K562 (cell line): ENCODE results near the gene SULT1A2. TPM values are rescaled to one million over a fixed set of nuclear protein-coding genes. Genes with fewer than 3 reads are reported as not detected.

Experiments used
- ARID3A ChIP-seq: IDR thresholded peaks from 2 replicates; pipeline ENCODE4 v1.6.1; 2012; ENCODE audit warnings: low read depth, low read length, improper control_type of control experiment, borderline replicate concordance
- E2F5 ChIP-seq: sonication (generic); formaldehyde crosslinking; IDR thresholded peaks from 2 replicates; pipeline ENCODE4 v1.8.0; 2022; ENCODE audit warnings: mild to moderate bottlenecking, missing genetic modification reagents
- FUS ChIP-seq: fragments of 200-400 bp; formaldehyde crosslinking; optimal IDR thresholded peaks from 2 replicates; pipeline ENCODE3; 2017; ENCODE audit warnings: low read depth, low read length
- HDAC8 ChIP-seq: fragments of 450-650 bp; IDR thresholded peaks from 2 replicates; pipeline ENCODE4 v1.6.1; 2016; ENCODE audit warnings: mild to moderate bottlenecking, missing genetic modification characterization, moderate library complexity, missing compliant biosample characterization
- KDM5B ChIP-seq: fragments of 200-600 bp; sonication (generic); IDR thresholded peaks from 2 replicates; pipeline ENCODE4 v1.6.1; 2012; ENCODE audit warnings: low read depth, mild to moderate bottlenecking, moderate library complexity, low read length, control low read depth, inconsistent platforms; ENCODE audit not compliant: insufficient replicate concordance
- MLLT1 ChIP-seq, 2 experiments: fragments of 450-650 bp; IDR thresholded peaks; 2 replicates each; pipeline ENCODE4 v1.6.1; 2016
- NFE2 ChIP-seq: IDR thresholded peaks from 2 replicates; pipeline ENCODE4 v1.6.1; 2014; ENCODE audit warnings: antibody characterized with exemption, low read depth
- NFE2L1 ChIP-seq: fragments of 450-650 bp; IDR thresholded peaks from 2 replicates; pipeline ENCODE4 v1.6.1; 2016; ENCODE audit warnings: missing genetic modification characterization, low read depth, mild to moderate bottlenecking, missing compliant biosample characterization, moderate library complexity, borderline replicate concordance
- NRF1 ChIP-seq, 2 experiments: fragments of 450-650 bp; IDR thresholded peaks in 1 of 2; conservative IDR thresholded peaks in 1 of 2; 2 replicates each; pipeline ENCODE4 v1.6.1; 2014; ENCODE audit warnings: mild to moderate bottlenecking in 2 of 2
- POLR2H ChIP-seq: IDR thresholded peaks from 2 replicates; pipeline ENCODE4 v1.6.1; 2016; ENCODE audit warnings: missing genetic modification characterization, low read depth, mild to moderate bottlenecking, control low read depth, missing compliant biosample characterization, moderate library complexity
- POLR3A ChIP-seq: IDR thresholded peaks from 2 replicates; pipeline ENCODE4 v1.6.1; 2011; ENCODE audit warnings: borderline replicate concordance, mild to moderate bottlenecking, moderate library complexity; ENCODE audit not compliant: insufficient read length, insufficient read depth; ENCODE audit errors: extremely low read depth
- RBBP5 ChIP-seq: fragments of 200-600 bp; sonication (generic); IDR thresholded peaks from 2 replicates; pipeline ENCODE4 v1.6.1; 2012; ENCODE audit warnings: borderline replicate concordance, mild to moderate bottlenecking, low read length, control low read depth, inconsistent platforms; ENCODE audit not compliant: insufficient read depth, poor library complexity, severe bottlenecking
- ZBTB1 ChIP-seq: sonication (generic); formaldehyde crosslinking; IDR thresholded peaks from 2 replicates; pipeline ENCODE4 v1.8.1; 2023; ENCODE audit warnings: missing genetic modification reagents, low read depth, mild to moderate bottlenecking, borderline replicate concordance
- ZNF444 ChIP-seq: fragments of 250-450 bp; sonication (Bioruptor Pico); IDR thresholded peaks from 2 replicates; pipeline ENCODE4 v1.4.0; 2020; ENCODE audit warnings: mild to moderate bottlenecking, moderate library complexity
- ZNF707 ChIP-seq: fragments of 250-450 bp; sonication (Bioruptor Pico); conservative IDR thresholded peaks from 2 replicates; pipeline ENCODE4 v1.8.0; 2022; ENCODE audit warnings: inconsistent platforms, mild to moderate bottlenecking, moderate library complexity
- ZNF76 ChIP-seq: fragments of 250-450 bp; sonication (Bioruptor Pico); IDR thresholded peaks from 2 replicates; pipeline ENCODE4 v1.4.0; 2020; ENCODE audit warnings: mild to moderate bottlenecking, moderate library complexity, borderline replicate concordance
- polyA plus RNA-seq, 8 experiments: library from polyadenylated mRNA; depleted of rRNA in 4 of 8; stranded (reverse) in 5 of 8; unstranded in 3 of 8; fragments of >200 nt; fragmentation: Nextera tagmentation in 2 of 8; fragmentation: Illumina TruSeq in 1 of 8; extraction: Ambion mirVana in 2 of 8; extraction: Trizol in 1 of 8; gene quantifications; 2 replicates each; pipeline versions ENCODE4 v1.2.1 to v1.2.3, GENCODE V29; 2011 to 2014; ENCODE audit warnings: inconsistent platforms in 1 of 8, missing spikeins in 1 of 8
- total RNA-seq, 7 experiments: library from RNA; depleted of rRNA in 6 of 7; stranded (reverse); fragments of >200 nt in 6 of 7; fragmentation: Illumina TruSeq in 2 of 7; extraction: Trizol in 2 of 7; gene quantifications; 2 replicates each; pipeline versions ENCODE4 v1.2.1 to v1.2.3, GENCODE V29; 2011 to 2021; ENCODE audit warnings: low replicate concordance in 1 of 7
- TF ChIP-seq, protein P1 (sequence below): sonication (generic); formaldehyde crosslinking; IDR thresholded peaks from 2 replicates; pipeline ENCODE4 v1.8.1; 2023; ENCODE audit warnings: mild to moderate bottlenecking, missing genetic modification reagents

SULT1A2 gene
- total and polyA plus RNA-seq, 9 of the 15 experiments (the other 6 are each of a cell fraction or from before 2014, with no cell fraction given): 0.73 to 3.2 (median 1.7) TPM

DNA sequence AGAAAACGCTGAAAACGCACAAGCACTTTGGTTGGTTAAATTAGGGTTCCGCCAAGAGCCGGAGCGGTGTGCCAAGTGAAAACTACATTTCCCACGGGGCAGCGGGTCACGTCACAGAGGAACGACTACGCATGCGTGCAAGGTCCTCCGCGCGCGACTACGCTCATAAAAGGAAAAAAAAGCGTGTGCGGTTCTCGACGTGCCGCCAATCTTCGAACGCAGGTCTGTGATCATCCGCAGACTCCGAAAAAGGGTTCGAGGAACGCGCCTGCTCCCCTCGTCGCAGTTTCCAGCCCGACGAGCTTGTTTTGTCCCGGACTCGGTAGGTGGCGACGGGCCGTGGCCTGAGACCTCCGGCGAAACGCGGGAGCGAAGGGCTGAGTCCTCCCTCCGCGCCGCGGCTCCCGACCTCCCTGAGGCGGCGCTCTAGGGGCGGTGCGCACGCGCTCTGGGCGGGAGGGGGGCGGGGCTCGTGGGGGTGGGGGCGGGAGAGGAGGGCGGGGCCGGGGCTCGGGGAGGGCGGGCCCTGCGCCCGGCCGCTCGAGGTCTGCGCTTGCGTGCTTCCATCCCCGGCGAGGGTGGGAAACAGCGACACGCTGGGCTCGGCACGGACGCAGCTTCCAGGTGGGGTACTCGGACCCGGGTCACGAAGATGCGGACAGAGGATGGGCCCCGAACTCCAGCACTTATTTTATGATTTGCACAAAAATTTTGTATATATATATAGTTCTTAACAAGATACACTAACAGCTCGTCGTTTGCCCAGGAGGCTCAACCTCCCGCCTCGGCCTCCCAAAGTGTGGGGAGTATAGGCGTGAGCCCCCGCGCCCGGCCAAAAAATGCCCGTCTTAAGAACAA, 42.8 kb downstream of the SULT1A2 start, which contains the start of gene SGF29 (continued):
- peak in 1 of 2 experiments; percentile 61; a peak in 1 of 4 replicates for TF ChIP-seq MLLT1 (IDR thresholded peaks at IDR 0.05)
- peak; percentile 97 for TF ChIP-seq KDM5B
- TF ChIP-seq NRF1 (conservative IDR thresholded peaks at IDR 0.05 in 1 of 2, IDR thresholded peaks at IDR 0.05 in 1 of 2): peak; percentile 91 to 93
- peak; percentile 80 for TF ChIP-seq RBBP5
- no peak for TF ChIP-seq NFE2L1 (tag)
- TF ChIP-seq ZNF76 (CRISPR knock-in tag): no peak
- TF ChIP-seq, protein P1, sequence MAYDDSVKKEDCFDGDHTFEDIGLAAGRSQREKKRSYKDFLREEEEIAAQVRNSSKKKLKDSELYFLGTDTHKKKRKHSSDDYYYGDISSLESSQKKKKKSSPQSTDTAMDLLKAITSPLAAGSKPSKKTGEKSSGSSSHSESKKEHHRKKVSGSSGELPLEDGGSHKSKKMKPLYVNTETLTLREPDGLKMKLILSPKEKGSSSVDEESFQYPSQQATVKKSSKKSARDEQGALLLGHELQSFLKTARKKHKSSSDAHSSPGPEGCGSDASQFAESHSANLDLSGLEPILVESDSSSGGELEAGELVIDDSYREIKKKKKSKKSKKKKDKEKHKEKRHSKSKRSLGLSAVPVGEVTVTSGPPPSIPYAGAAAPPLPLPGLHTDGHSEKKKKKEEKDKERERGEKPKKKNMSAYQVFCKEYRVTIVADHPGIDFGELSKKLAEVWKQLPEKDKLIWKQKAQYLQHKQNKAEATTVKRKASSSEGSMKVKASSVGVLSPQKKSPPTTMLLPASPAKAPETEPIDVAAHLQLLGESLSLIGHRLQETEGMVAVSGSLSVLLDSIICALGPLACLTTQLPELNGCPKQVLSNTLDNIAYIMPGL (CRISPR knock-in tag): peak; percentile 48; the same call in 1 of the 2 replicates
- TF ChIP-seq ZNF707 (CRISPR knock-in tag): no peak
- peak; percentile 94 for TF ChIP-seq POLR2H
- TF ChIP-seq E2F5: 0 out of 2 replicates have a peak, but pooled peaks have one; percentile 64
- no peak for TF ChIP-seq ARID3A
- no peak for TF ChIP-seq HDAC8 (tag)
- no peak for TF ChIP-seq POLR3A
- 0 out of 2 replicates have a peak, but pooled peaks have one; percentile 61 for TF ChIP-seq ZBTB1 (CRISPR knock-in tag)
- 0 out of 2 replicates have a peak, but pooled peaks have one; percentile 26 for TF ChIP-seq NFE2
- TF ChIP-seq FUS: no peak
- TF ChIP-seq ZNF444: no peak
